ENCODE results near the gene CYP2A13.
"Not testable (repeated sequence)": the region's sequence is repeated elsewhere in the genome, so short reads cannot be mapped to it uniquely, and the experiment has no call there.

Gene CYP2A13

GRCh38 chr19:41088151-41088550, at the start of gene CYP2A13:
CYP2A13 (plus strand) TSS chr19:41088451; CDS start chr19:41088472, 21 bp downstream.
- no peak for DNase-seq

- DNase-seq = no peak
Measured at GRCh38 chr19:41039806-41040205, 48.4 kb upstream of the CYP2A13 start.

GRCh38 chr19:41045095-41045494, 43.2 kb upstream of the CYP2A13 start:
- not testable (repeated sequence) for DNase-seq

GRCh38 chr19:41050426-41050825, 37.8 kb upstream of the CYP2A13 start:
- no peak for DNase-seq

GRCh38 chr19:41052162-41052561, 36.1 kb upstream of the CYP2A13 start:
- DNase-seq = not testable (repeated sequence)

GRCh38 chr19:41053331-41053730, 34.9 kb upstream of the CYP2A13 start:
- DNase-seq = not testable (repeated sequence)

GRCh38 chr19:41064974-41065569, 23.2 kb upstream of the CYP2A13 start:
- DNase-seq = no peak

- DNase-seq = no peak
Measured at GRCh38 chr19:41076286-41076685, 12.0 kb upstream of the CYP2A13 start.

- no peak for DNase-seq
Measured at GRCh38 chr19:41083516-41083915, 4.7 kb upstream of the CYP2A13 start.

GRCh38 chr19:41085748-41086415, 2.4 kb upstream of the CYP2A13 start:
- no peak for DNase-seq

- DNase-seq = no peak
Measured at GRCh38 chr19:41089959-41090358, 1.7 kb downstream of the CYP2A13 start.

- no peak for DNase-seq
Measured at GRCh38 chr19:41095703-41096102, 7.5 kb downstream of the CYP2A13 start.

- no peak for DNase-seq
Measured at GRCh38 chr19:41096353-41096752, 8.1 kb downstream of the CYP2A13 start.

- no peak for DNase-seq
Measured at GRCh38 chr19:41097302-41097701, 9.1 kb downstream of the CYP2A13 start.

GRCh38 chr19:41098762-41099161, 10.5 kb downstream of the CYP2A13 start:
- DNase-seq = no peak

GRCh38 chr19:41102210-41102609, 14.0 kb downstream of the CYP2A13 start:
- not testable (repeated sequence) for DNase-seq

GRCh38 chr19:41106177-41106576, 17.9 kb downstream of the CYP2A13 start:
- no peak for DNase-seq

GRCh38 chr19:41111296-41111695, 23.0 kb downstream of the CYP2A13 start:
- no peak for DNase-seq

GRCh38 chr19:41111750-41112295, 23.6 kb downstream of the CYP2A13 start:
- no peak for DNase-seq

- DNase-seq = no peak
Measured at GRCh38 chr19:41112728-41113290, 24.6 kb downstream of the CYP2A13 start.

- DNase-seq = no peak
Measured at GRCh38 chr19:41114132-41114531, 25.9 kb downstream of the CYP2A13 start, which contains the start of gene CYP2F1. CYP2F1 (plus strand) TSS chr19:41114432; CDS start chr19:41116189, 1,757 bp downstream.

- no peak for DNase-seq
Measured at GRCh38 chr19:41116261-41116660, 28.0 kb downstream of the CYP2A13 start.

- DNase-seq = not testable (repeated sequence)
Measured at GRCh38 chr19:41120929-41121911, 33.0 kb downstream of the CYP2A13 start.
